ENCODE measurements around the gene ATP4A.

Gene ATP4A

DNA sequence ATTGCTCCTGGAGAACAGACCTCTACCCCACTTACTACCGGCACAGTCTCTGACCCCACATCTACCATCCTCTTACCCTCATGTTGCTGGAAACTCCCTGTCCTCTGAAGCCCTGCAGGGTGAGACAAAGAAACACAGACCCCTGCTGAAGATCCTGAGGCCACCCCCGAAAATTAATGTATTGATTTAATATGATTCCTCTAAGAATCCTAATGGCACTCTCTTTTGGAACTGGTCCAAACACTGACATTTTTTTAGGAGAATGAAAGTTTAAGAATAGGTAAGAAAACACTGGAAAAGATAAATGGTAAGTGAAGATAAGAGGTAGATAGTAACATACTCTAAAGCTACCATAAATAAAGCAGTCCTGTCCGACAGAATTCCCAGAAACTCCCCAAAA is 55.3 kb downstream of the ATP4A start:
- TF ChIP-seq, protein P1, sequence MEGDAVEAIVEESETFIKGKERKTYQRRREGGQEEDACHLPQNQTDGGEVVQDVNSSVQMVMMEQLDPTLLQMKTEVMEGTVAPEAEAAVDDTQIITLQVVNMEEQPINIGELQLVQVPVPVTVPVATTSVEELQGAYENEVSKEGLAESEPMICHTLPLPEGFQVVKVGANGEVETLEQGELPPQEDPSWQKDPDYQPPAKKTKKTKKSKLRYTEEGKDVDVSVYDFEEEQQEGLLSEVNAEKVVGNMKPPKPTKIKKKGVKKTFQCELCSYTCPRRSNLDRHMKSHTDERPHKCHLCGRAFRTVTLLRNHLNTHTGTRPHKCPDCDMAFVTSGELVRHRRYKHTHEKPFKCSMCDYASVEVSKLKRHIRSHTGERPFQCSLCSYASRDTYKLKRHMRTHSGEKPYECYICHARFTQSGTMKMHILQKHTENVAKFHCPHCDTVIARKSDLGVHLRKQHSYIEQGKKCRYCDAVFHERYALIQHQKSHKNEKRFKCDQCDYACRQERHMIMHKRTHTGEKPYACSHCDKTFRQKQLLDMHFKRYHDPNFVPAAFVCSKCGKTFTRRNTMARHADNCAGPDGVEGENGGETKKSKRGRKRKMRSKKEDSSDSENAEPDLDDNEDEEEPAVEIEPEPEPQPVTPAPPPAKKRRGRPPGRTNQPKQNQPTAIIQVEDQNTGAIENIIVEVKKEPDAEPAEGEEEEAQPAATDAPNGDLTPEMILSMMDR (IDR thresholded peaks at IDR 0.05; ENCODE audit: low read length, missing control alignments): no peak
- H3K4me3 ChIP-seq (replicated peaks; ENCODE audit: low read depth, low read length): no peak overlapping the region
- DNase-seq (ENCODE audit: low read depth): no peak

DNA sequence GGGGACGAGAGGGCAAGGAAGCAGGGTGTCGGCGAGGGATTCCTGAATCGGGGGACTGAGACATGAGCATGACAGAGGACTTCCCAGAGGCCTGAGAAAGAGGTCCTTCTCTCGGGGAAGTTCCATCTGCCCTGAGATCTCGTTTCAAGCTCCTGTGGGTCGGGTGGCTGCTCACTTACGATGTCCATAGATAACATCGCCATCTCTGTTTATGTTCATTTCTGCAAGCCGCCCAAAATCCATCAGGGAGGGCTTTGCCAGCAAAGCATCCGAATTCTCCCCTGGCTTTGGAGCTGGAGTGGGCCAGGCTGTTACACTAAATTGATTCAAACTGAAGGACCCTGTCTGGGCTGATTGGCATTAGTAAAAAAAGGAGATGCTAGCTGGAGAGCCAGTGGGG is 55.9 kb downstream of the ATP4A start:
- no peak overlapping the region for H3K4me3 ChIP-seq (replicated peaks; ENCODE audit: low read depth, low read length)
- DNase-seq (ENCODE audit: low read depth): no peak
- TF ChIP-seq, protein P1 (IDR thresholded peaks at IDR 0.05; ENCODE audit: low read length, missing control alignments): no peak

DNA sequence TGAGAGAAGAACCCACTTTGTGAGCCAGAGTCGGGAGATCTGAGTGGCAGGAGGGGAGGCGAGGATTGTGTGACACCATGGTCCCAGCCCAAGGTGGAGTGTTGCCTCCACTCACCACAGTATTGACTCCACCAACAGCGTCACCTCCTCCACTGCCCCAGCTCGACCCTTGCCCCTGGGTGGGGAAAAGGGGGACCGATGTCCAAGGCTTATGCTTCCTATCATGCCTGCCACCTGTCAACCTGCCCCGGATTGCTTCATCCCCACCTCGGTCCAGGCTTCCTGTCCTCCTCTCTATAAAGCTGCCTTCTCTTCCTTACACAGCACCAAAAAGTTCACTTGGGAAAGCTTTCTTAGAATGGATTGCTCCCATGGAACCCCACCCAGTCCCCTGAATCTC is 57.4 kb downstream of the ATP4A start:
- DNase-seq (ENCODE audit: low read depth): no peak
- TF ChIP-seq, protein P1 (IDR thresholded peaks at IDR 0.05; ENCODE audit: low read length, missing control alignments): no peak
- H3K4me3 ChIP-seq (replicated peaks; ENCODE audit: low read depth, low read length): no peak overlapping the region

DNA sequence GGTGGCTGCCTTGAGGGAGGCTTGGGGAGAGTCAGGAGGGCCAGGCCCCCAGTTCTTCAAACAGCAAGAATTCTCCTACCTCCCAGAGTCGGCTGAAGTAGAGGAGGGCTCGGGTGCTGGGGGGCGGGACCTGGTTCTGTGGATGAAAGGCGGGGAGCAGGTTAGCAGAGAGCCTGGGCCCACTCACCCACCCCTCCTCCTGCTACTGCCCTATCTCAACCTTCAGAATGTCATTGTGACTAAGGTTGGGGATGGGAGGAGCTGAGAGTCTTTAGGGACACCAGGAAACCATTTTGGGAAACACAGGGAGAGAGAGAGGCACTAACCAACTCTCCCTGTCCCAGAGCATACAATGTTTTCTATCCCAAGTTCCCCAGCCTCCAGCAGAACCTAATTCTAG is 60.7 kb downstream of the ATP4A start:
- TF ChIP-seq, protein P1 (IDR thresholded peaks at IDR 0.05; ENCODE audit: low read length, missing control alignments): no peak
- H3K4me3 ChIP-seq (replicated peaks; ENCODE audit: low read depth, low read length): no peak overlapping the region
- DNase-seq (ENCODE audit: low read depth): no peak

DNA sequence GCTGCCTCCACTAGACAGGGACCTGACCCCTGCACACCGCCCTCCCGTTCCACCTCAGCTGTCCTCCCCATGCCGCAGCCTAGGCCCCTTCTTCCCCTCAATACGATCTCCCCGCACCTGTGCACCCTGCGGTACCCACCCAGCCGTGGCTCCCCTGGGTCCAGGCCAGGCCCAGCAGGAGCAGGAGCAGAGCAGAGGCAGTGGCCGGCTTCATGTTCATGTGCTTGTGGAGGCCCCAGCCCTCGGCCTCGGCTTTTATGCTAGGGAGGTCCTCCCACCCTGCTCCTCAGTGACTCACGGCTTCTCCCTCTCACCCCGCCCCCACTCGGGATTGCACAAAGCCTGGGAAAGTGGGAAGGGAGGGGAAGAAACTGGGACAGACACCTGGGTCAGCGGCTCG is 61.8 kb downstream of the ATP4A start:
- TF ChIP-seq, protein P1 (IDR thresholded peaks at IDR 0.05; ENCODE audit: low read length, missing control alignments): no peak
- no peak overlapping the region for H3K4me3 ChIP-seq (replicated peaks; ENCODE audit: low read depth, low read length)
- DNase-seq (ENCODE audit: low read depth): peak; percentile 26

DNA sequence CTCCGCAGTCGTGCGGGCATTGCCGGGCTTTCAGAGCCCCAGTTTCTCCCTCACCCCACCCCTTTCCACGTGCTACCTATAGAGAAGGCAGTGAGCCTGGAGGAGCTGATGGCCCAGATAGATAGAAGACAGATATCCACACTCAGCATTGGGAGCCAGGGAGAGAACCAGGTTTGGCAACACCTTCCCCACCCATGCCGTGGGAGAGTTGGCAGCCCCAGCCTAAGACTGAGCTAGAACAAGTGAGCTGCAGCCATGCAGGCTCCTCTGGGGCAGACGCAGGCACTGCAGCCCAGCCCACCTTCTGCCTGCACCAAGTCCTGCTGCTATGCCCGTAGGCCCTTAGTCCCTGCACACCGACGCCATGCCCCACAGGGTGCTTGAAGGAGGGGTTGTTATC is 62.8 kb downstream of the ATP4A start:
- TF ChIP-seq, protein P1 (IDR thresholded peaks at IDR 0.05; ENCODE audit: low read length, missing control alignments): no peak
- DNase-seq (ENCODE audit: low read depth): no peak
- H3K4me3 ChIP-seq (replicated peaks; ENCODE audit: low read depth, low read length): no peak overlapping the region

Measured in fibroblast of pulmonary artery (primary cell).